NCI-H2196 treated with DMSO at 0.1 percent for 48 hours (cell line): ENCODE results near the gene CHST11.

Experiments
- DNase-seq: peaks from one replicate; lab custom pipeline; 2025; ENCODE audit not compliant: unreplicated experiment; lab: John Stamatoyannopoulos, UW

The CHST11 gene

DNA sequence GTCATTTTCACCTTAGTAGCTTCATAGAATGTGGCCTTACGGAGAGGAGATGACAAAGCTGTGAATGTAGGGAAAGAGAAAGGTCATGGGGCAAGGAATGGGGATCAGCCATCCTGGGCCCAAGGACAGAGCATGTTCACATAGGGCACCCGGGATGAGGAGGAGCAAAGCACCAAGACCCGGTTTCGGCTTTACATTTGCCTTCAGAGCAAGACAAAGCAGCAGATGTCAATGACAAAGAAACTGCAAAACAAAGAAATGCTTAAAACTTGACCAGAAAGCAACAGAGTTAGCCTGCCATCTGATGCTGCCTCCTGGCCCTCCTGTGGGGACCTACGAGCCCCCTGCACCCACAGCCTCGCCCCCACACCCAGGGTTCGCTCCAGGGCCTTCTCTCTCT lies 252.1 kb downstream of the CHST11 start:
- no peak for DNase-seq

DNA sequence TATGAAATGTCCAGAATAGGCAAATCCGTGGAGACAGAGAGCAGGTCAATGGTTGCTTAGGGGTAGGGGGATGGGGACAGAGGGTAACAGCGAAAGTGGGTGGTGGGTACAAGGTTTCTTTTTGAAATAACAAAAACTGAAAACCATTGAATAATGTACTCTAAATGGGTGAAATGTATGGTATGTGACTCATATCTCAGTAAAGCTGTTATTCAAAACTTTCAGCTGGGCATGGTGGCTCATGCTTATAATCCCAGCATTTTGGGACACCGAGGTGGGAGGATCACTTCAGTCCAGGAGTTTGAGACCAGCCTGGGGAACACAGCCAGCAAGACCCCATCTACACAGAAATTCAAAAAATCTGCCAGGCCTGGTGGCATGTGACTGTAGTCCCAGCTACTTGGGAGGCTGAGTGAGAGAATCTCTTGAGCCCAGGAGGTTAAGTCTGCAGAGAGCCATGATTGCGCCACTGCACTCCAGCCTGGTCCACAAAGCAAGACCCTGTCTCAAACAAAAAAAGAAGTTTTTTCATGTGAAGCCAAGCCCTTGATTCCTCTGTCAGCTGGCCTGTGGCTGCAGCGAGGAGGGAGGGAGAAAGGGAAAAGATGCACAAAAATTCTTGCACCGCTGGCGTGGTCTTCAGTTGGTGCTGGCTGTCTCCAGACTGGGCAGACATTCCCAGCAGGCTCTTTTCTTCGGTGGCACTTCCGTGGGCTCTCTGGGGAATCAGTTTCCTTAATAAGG lies 253.1 kb downstream of the CHST11 start:
- DNase-seq: no peak

DNA sequence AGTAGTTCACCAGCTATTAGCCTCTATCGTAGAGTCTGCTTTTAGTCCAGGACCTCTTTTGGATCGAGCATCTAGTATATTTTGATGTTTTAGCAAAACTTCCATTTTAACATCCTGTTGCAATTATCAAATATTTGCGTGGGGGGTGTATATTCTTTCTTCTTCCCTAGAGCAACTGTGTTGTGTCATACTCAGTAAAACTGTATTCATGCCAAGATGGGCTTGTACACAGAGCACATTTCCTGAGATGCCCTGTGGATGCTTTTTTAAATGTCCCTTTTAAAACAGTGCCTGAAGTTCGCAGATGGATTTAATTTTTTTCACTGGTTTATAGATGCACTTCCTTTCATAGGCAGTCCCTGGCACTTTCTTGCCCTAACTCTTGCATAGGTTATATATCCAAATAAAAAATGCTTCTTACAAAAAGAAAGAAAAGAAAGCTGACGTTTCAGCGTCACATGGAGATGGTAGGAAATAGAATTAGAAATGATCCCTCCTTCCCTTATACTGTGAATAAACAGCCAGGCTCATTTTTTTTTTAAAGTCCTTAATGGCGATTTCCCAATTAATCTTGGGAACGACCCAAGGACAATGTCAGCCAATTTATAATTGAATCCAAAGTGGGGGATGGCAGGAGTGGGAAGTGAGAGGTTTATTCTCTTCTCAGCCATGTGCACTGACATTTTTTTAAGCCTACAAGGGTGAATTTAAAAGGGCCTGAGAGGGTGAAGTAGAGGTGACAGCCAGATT lies 254.4 kb downstream of the CHST11 start:
- DNase-seq: no peak

DNA sequence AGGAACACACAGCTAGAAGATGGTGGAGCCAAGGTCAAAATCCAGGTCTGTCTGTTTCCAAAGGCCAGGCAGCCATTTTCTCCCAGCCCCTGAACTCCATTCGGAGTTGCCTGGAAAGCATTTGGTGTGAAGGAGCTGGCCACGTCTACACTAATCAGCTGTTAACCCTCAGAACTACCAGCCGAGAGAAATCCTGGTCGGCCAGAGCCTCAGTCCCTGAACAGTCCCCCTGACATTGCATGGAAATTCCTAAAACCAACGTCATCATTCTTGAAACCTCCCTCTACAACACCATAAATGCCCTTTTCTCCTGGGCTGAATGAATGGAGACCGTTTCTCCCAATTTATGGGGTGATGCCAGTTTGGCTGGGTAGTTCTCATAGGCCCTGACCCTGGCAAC lies 255.7 kb downstream of the CHST11 start:
- DNase-seq: no peak

DNA sequence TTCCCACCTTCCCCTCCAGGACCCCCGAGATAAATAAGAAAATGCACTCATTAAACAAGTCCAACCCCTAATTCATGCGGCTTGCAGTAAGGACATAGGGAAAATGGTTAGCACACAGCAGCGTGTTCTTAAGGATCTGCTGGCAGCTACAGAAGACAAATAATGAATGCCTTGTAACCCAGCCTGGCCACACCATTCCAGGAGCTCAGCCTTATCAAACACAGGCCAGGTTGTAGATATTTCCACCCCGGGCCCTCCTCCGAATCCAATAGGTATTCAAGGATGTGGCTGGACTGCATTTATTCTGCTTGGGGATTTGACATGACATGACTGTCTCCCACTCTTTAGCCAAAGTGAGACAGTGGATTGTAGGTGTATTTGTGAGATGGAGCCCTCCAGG lies 256.2 kb downstream of the CHST11 start:
- no peak for DNase-seq

DNA sequence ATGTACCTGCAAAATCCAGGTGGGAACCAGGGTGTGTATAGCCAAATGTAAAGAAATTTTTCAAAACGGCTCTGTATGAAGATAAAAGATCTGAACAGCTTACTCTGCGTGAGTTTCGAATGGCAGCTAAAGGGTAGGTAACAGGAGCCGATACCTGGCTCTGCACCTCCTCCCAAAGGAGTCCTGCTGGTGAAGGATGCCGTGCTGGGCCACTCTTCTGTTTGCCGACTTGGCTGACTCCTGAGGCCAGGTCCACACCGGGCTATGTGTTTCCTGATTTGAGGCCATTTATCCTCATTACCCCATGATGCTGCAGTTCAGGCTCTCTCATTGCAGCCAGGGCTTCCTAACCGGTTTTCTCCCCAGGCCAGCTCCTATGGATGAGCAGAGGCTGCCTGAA lies 256.7 kb downstream of the CHST11 start:
- DNase-seq: no peak

DNA sequence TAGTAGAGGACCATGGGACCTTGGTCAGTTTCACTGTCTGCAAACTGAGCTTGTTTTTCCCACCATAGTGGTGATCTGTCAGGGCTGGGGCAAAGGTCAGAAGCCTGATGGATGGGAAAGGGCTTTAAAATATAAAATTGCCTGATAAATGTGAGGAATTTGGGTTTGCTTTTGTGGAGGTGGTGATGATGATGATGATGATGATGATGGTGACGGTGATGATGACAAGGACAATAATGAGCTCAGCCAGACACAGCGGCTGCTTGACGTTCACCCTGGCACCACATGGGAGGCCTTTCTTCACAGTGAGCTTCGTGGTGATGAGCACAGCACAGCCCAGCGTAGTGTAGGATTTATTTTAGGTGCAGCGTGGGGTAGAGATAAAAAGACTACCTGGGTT lies 257.6 kb downstream of the CHST11 start:
- no peak for DNase-seq

DNA sequence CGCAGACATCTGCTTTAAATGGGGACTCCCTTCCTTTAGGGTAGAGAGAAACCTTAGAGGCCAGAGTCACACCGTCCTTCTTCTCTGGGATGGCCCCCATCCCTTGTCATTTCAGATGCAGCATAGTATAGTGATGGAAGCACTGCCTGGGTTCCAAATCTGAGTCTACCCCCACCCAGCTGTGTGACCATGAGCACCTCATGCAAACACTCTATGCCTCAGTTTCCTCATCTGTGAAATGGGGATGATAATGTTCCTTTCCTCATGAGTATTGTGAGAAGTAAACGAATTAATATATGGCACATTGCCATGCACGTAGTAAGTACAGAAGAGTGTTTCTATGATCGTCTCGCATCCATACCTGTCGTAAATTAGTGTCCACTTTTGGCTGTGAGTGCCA lies 259.4 kb downstream of the CHST11 start:
- DNase-seq: no peak

DNA sequence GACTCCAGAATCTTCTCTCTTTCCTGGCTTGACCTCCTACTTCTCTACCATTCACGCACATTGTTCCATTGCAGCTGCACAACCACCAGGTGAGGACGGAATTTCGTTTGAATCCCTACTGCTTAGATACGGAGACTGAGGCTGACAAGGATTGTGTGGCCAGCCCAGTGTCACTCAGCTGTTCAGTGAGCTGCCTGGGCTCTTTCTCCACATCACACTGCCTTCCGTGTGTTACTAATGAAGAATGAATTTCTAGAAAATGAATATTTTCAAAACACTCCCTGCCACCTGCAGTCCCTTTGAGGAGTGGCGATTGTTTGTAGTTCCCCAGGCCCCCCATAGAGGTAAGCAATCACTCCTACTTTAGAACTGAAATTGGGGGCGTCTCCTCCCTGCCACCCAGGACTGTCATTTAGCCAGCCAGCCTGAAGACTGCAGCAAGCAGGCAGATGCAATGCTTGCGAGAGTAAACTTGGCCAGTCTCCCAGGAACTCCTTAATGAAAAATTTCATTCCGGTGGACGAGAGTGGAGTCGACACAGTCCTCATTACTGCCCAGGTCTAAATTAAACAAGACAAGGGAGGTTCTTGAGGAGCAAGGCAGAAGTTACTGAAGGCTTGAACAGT lies 261.7 kb downstream of the CHST11 start:
- DNase-seq: no peak

DNA sequence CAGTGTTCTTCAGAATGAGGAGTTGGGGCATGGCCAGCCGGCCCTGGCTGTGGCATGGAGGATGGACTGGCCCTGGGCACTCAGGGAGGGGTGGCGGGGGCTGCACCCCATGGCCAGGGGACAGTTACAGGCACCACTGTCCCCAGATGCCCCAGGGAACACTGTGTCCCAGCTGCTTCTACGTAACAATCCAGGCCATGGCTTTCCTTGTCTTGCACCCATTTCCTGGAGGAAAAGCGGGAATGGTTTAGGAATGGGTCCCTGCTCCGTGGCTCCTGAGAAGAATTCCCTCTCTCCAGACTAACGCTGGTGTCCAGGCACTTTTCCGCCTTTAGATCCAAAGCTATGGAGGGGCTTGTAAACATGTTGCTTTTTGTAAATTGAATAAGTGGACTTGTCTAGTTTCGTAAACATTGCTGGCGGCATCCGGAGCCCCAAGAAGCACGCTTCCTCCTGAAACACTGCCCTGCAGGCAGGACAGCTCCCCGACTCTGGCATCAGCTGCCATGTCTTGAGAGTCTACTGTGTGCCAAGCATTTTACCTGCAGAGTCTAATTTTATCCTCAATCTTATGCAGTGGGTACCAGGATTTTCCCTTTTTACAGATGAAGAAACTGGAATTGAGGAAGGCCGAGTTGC lies 263.1 kb downstream of the CHST11 start:
- DNase-seq: no peak

DNA sequence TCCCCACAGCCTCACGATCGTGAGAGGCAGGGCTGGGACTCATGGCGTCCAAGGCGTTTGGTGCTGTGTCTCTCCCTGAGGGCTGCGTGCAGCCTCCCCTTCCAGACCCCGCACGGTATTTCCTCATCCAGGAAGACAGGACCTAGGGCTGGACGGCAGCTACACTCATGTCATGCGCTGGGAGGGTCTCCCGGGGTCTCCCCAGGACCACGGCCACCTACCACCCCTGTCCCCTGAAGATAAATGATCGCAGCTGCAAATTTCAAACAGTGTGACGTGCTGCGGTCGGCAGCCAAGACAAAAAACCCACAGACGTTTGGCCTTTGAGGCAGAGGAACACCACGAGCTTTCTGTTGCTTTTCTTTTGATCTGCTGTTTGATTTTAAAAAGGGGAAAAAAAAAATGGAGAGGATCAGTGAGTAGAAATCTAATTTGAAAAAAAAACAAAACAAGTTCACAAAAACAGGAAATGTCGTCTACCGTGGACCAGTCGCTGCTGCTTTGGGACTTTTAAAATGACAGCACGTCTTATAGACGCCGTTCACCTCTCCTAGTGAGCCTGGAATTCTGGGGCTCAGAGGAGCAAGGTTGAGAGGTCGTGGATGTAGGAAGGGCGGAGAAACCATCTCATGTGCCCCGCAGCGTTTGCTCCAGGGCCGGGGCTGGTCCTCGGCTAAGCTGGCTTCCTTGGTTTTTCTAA lies 263.7 kb downstream of the CHST11 start:
- DNase-seq: no peak

DNA sequence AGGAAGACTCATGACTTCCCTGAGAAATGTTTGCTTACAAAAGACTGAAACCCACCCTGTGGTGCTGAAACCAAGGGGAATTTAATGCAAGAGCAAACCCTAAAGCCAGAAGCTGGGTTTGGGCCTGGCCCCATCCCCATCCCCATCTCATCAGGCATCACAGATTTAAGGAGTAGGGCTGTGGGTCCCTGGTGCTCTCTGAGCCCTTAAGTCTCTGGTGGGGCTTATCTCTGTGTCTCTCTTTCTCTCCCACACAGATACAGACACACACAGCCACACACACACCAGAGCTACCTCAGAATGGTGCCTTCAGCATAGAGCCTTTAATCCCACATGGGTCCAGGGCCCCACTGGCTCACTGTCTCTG lies 264.3 kb downstream of the CHST11 start:
- DNase-seq: no peak

DNA sequence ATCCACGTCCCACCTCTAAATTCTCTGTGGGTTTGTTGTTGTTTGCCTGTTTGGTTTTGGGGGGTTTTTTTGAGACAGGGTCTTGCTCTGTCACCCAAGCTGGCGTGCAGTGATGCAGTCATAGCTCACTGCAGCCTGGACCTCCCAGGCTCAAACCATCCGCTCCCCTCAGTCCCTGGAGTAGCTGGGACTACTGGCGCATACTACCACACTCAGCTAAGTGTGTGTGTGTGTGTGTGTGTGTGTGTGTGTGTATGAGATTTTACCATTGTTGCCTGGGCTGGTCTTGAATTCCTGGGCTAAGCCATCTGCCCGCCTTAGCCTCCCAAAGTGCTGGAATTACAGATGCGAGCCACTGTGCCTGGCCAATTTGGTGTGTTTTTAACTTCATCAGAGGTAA lies 265.2 kb downstream of the CHST11 start:
- DNase-seq: no peak

DNA sequence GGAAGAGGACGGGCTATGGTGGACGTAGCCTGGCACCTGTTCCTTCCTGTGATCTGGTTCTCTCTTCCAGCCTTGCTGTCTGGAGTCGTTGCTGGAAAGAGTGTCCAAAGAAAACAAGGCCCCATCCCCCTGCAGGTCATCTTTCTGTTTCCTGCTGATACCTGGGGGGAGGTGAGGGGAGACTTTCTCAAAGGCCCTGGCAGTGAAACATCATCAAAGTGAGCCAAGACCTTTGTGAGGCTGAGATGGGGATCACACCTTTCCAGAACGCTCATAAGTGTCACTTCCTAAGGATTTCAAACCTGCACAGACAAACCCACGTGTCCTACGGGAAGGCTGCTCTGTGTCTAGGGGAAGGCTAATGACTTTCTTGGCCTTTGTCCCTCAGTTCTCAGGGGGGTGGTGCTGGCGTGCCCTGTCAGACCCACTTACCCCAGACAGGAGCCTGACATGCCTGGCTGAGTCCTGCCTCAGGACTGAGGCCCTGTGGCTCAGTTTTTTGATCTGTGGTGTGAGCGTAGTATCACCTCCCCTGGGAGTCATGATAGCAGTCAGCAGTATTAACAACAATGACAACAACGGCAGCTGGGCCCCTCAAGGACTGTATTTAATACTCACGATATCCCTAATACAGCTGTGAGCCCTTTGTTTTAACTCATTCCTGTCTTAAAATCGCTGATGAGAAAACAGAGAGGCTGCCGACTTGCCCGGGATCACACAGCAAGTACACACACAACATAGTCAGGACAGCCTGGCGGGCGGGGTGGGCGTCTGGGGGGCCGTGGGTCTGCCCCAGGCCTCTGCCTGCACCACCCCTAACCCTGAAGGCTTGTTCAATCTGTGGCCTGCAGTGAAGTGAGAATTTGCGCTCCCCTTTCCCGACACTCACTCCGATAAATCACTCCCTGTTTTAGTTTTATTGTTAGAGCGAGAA lies 266.1 kb downstream of the CHST11 start:
- no peak for DNase-seq

DNA sequence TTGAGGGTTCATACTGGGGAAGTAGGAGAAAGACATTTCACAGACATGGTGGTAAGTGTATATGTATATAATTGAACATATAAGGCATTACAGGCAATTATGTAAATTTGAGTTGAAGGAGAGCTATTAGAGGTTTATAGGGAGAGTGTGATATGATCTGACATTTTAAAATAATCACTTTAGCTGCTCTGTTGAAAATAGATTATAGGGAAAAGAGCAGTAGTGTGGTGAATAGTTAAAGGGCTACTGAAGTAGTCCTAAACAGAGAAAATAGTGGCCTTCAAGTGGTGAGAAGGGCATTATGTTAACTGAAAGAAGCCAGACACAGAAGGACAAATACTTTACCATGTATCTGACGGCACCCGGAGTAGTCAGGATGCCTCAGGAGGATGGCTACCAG lies 267.1 kb downstream of the CHST11 start:
- DNase-seq: no peak

DNA sequence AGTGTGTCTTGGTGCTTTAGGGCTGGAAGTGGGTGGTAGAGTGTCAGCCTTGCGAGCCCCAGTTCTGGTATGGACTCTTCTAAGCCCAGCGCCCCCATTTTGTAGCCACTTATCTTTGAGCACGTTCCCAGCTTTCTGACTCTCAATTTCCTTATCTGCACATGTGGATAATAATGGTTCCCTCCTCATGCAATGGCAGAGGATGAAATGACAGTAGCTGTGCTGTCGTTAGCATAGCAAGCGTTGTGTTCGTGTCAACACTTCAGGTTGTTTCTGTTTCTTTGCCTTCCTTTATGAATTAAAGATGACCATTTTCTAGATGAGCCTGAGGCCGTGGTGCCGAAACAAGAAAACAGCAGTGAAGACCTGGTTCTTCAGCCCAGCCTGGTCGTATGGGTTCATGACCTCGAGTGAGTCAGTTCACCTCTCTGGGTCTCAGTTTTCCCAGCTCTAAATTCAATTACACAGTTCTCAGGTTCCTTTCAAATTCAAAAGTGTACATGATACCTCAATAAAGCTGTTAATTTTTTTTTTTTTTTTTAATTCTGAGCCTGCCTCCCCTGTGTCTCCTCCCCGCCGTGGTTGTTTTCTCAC lies 268.3 kb downstream of the CHST11 start:
- no peak for DNase-seq

DNA sequence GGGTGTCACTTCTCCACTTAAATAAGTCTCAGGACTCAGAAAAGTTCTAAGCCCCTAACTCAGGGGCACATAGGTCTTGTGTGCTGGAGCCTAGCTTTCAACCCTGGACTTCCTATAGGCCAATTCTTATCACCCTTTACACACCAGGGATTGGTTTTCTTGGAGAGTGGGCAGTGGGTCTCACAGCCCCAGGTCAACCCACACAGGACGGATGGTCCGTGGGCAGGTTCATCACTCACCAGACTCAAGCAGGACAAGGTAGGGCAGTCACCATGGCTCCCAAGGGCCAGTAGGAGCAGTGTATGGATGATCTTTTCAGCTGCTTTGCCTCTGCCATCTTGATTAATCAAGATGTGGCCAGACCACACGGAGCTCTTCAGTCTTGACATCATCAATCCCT lies 268.9 kb downstream of the CHST11 start:
- DNase-seq: no peak

DNA sequence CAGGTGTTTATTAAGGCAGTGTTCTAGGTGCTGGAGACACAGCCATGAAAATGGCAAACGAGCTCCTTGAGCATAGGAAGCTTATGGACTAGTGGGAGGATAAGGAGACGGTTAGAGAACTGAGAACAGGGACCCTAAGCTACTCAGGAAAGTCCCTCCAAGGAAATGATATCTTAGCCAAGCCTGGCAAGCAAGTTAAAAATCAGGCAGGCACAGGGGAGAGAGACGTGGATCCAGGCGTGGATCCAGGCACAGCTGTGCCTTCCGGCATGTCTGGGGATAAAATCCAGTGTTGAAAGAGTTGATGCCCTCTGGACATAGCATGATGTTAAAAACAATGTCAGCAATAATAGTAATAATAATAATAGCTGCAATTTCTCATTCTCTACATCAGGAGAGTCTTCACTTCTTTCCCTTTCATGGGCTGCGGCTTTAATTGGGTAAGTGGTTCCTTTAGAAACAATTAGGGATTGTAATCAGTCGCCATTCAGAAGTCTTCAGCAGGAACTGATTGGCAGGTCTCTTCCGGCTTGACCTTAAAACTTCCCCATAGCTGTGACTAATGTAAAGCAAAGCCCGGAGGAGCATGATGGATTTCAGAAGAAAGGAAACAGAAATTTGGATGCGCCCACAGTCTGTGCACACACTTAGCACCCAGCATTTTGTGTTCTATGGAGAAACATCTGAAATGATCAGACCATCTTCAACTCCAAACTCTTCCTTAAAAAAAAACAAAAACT lies 271.1 kb downstream of the CHST11 start:
- no peak for DNase-seq

DNA sequence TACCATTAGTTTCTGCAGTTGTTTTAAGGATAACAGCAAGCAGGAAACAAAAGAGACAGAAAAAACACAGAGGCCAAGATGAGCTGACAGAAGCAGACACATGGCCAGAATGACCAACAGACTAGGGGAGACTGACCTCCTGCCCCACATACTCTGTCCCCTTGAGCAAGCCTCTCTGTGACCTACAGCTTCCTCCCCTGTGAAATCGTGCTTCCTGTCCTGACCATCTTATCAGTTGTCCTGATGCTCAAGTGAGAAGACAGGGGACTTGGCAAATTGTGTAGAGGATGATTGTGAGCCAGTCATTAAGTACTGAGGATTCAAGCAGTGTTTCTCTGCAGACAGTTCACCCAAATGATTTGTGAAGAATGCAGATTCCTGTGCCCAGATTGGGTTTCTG lies 272.3 kb downstream of the CHST11 start:
- no peak for DNase-seq
